Vagina (tissue), 2 donors: ENCODE data around the gene CNOT1.

Experiments used
- CTCF ChIP-seq, 3 experiments: fragments of 450-650 bp in 2 of 3; fragments of 200-600 bp in 1 of 3; sonication (generic) in 1 of 3; IDR thresholded peaks; one replicate each; pipeline ENCODE4 v1.5.1; 2017 to 2019; ENCODE audit warnings: antibody characterized with exemption in 3 of 3, mild to moderate bottlenecking in 2 of 3, moderate library complexity in 2 of 3
- POLR2A ChIP-seq, 2 donors: fragments of 450-650 bp; IDR thresholded peaks; one replicate each; pipeline ENCODE4 v1.6.1; 2017; ENCODE audit warnings: antibody characterized with exemption in 2 of 2, mild to moderate bottlenecking in 2 of 2, moderate library complexity in 2 of 2

- TF ChIP-seq POLR2A (IDR thresholded peaks at IDR 0.05) (no peak), CTCF (IDR thresholded peaks at IDR 0.05) (no peak)
These were observed 115.8 kb downstream of the CNOT1 start for GRCh38 chr16:58513874-58514273.
